ENCODE measurements around the gene BAZ1A. TPM values are rescaled to one million over a fixed set of nuclear protein-coding genes. Genes with fewer than 3 reads are reported as not detected.

BAZ1A gene
- total and polyA plus RNA-seq, 4 donors: 4.5 to 44.9 (median 13.3) TPM

DNA sequence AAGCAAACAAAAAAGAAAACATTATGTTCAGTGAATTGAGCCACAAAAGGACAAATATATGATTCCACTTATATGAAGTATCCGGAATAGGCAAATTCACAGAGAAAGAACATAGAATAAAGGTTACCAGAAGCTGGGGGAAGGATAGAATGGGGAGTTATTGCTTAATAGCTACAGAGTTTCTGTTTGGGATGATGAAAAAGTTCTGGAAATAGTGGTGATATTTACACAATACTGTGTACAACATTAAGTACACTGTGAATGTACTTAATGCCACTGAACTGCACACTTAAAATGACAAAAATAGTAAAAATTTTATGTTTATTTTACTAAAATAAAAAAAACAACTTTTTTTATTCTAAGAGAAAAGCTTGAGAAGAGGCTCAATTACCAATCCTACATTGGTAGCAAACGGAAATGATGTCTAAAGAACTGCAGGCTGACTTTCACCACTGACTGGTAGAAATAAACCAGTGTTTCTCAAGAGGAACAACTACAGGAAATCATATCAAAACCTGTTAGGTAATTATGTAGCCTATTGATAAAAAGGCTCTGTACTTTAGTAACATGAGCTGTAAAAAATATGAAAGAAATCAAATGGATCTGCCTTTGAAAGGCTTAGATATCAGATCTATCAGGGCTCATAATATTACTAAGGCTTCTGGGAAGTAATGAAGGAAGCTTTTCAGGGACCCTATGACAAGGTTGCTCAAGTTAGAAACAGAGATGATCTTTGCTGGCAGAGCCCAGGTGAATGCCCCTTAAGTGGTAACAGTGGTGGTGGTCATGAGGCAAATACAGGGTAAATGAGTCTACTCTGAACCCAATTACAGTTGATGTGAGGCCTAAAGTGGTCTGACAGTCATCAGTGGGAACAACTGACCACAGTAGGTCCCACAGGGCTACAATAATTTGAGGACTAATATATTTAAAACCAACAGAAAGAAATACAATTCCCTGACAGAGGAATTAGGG lies 41.3 kb downstream of the BAZ1A start (continued):
- TF ChIP-seq SP1 (IDR thresholded peaks at IDR 0.05) (peak; percentile 73), EGR1 (IDR thresholded peaks at IDR 0.05; ENCODE audit: low read depth in 2 of 2) (peak in 1 of 2 donors; percentile 45), HNF4A (conservative IDR thresholded peaks at IDR 0.05) (peak; percentile 55 to 61), TAF1 (conservative IDR thresholded peaks at IDR 0.05) (no peak), FOXA2 (IDR thresholded peaks at IDR 0.05) (peak; percentile 91)
- TF ChIP-seq, protein P1, sequence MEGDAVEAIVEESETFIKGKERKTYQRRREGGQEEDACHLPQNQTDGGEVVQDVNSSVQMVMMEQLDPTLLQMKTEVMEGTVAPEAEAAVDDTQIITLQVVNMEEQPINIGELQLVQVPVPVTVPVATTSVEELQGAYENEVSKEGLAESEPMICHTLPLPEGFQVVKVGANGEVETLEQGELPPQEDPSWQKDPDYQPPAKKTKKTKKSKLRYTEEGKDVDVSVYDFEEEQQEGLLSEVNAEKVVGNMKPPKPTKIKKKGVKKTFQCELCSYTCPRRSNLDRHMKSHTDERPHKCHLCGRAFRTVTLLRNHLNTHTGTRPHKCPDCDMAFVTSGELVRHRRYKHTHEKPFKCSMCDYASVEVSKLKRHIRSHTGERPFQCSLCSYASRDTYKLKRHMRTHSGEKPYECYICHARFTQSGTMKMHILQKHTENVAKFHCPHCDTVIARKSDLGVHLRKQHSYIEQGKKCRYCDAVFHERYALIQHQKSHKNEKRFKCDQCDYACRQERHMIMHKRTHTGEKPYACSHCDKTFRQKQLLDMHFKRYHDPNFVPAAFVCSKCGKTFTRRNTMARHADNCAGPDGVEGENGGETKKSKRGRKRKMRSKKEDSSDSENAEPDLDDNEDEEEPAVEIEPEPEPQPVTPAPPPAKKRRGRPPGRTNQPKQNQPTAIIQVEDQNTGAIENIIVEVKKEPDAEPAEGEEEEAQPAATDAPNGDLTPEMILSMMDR (IDR thresholded peaks at IDR 0.05; ENCODE audit: low read depth, low read length, missing input control): no peak

GRCh38 chr14:34826661-34827060 lies 48.5 kb downstream of the BAZ1A start:
- Histone ChIP-seq H3K27me3 (ENCODE audit: control insufficient read depth in 4 of 4, insufficient read depth in 4 of 4, low read length in 3 of 4) (no peaks in the 10 kb centered on the region), H3K9me3 (ENCODE audit: control insufficient read depth in 4 of 4, low read length in 3 of 4) (no peaks in the 10 kb centered on the region), H3K9ac (ENCODE audit: low read depth in 1 of 2, low read length in 2 of 2) (no peak overlapping the region), H3K36me3 (ENCODE audit: control insufficient read depth in 4 of 4, insufficient read depth in 3 of 4, low read depth in 1 of 4, low read length in 3 of 4) (peaks cover 1 to 6% (median 3%) of the 10 kb centered on the region in 4 donors), H3K4me1 (ENCODE audit: control insufficient read depth in 4 of 4, insufficient read depth in 4 of 4, low read length in 3 of 4) (no peaks in the 10 kb centered on the region), H3K4me3 (ENCODE audit: low read depth in 1 of 3, low read length in 3 of 3) (no peak overlapping the region), H3K27ac (ENCODE audit: low read depth in 1 of 2, low read length in 2 of 2) (no peak overlapping the region)
- no peak for DNase-seq (ENCODE audit: low spot score)
- 94% methylated on average over 2 of the region's 2 CpGs for WGBS
- no peak for TF ChIP-seq RXRA (IDR thresholded peaks at IDR 0.05)
- TF ChIP-seq YY1 (IDR thresholded peaks at IDR 0.05): no peak
- no peak for TF ChIP-seq FOXA1 (IDR thresholded peaks at IDR 0.05)
- no peak for TF ChIP-seq REST (IDR thresholded peaks at IDR 0.05)

GRCh38 chr14:34824826-34825225 lies 50.3 kb downstream of the BAZ1A start:
- no peak overlapping the region for H3K27ac ChIP-seq (ENCODE audit: low read depth in 1 of 2, low read length in 2 of 2)
- H3K4me3 ChIP-seq (ENCODE audit: low read depth in 1 of 3, low read length in 3 of 3): no peak overlapping the region
- TF ChIP-seq REST (IDR thresholded peaks at IDR 0.05) (no peak), YY1 (IDR thresholded peaks at IDR 0.05) (no peak)
- H3K9me3 ChIP-seq (ENCODE audit: control insufficient read depth in 4 of 4, low read length in 3 of 4): no peaks in the 10 kb centered on the region
- 83% methylated on average over 3 of the region's 3 CpGs for WGBS
- peaks cover 2 to 6% (median 3%) of the 10 kb centered on the region in 4 donors for H3K36me3 ChIP-seq (ENCODE audit: control insufficient read depth in 4 of 4, insufficient read depth in 3 of 4, low read depth in 1 of 4, low read length in 3 of 4)
- H3K4me1 ChIP-seq (ENCODE audit: control insufficient read depth in 4 of 4, insufficient read depth in 4 of 4, low read length in 3 of 4): no peaks in the 10 kb centered on the region
- H3K9ac ChIP-seq (ENCODE audit: low read depth in 1 of 2, low read length in 2 of 2): no peak overlapping the region
- H3K27me3 ChIP-seq (ENCODE audit: control insufficient read depth in 4 of 4, insufficient read depth in 4 of 4, low read length in 3 of 4): no peaks in the 10 kb centered on the region
- DNase-seq (ENCODE audit: low spot score): no peak

All from liver (tissue), 9 donors.